Central memory CD8-positive, alpha-beta T cell (primary cell): ENCODE results near the gene CLPSL1.

Source experiments
- ATAC-seq: fragments of 150-1000 bp; cut with Tn5 transposase; replicated peaks from 2 replicates; pipeline ENCODE4 v1.10.0; 2022; ENCODE audit warnings: mild to moderate bottlenecking, moderate FRiP score, moderate number of reproducible peaks; ENCODE audit not compliant: poor library complexity, severe bottlenecking; ENCODE audit errors: extremely low read depth
- DNase-seq, 2 donors: peaks; one replicate each; pipeline ENCODE4 v3.0.0; 2021; ENCODE audit warnings: low spot score in 2 of 2
- H3K27ac Mint-ChIP-seq: one replicate; pipeline ENCODE4 v1.8.0; 2022; ENCODE audit warnings: low read depth, mild to moderate bottlenecking, moderate library complexity, mixed read lengths
- H3K27me3 Mint-ChIP-seq: one replicate; pipeline ENCODE4 v1.8.0; 2022; ENCODE audit warnings: mixed read lengths
- H3K36me3 Mint-ChIP-seq: one replicate; pipeline ENCODE4 v1.8.0; 2022; ENCODE audit warnings: mild to moderate bottlenecking, moderate library complexity, mixed read lengths; ENCODE audit not compliant: insufficient read depth
- H3K4me1 Mint-ChIP-seq: one replicate; pipeline ENCODE4 v1.8.0; 2022; ENCODE audit warnings: mixed read lengths
- H3K4me3 Mint-ChIP-seq: one replicate; pipeline ENCODE4 v1.8.0; 2022; ENCODE audit warnings: mild to moderate bottlenecking, moderate library complexity, mixed read lengths
- H3K9me3 Mint-ChIP-seq: one replicate; pipeline ENCODE4 v1.8.0; 2022; ENCODE audit warnings: mixed read lengths

Gene CLPSL1

DNA sequence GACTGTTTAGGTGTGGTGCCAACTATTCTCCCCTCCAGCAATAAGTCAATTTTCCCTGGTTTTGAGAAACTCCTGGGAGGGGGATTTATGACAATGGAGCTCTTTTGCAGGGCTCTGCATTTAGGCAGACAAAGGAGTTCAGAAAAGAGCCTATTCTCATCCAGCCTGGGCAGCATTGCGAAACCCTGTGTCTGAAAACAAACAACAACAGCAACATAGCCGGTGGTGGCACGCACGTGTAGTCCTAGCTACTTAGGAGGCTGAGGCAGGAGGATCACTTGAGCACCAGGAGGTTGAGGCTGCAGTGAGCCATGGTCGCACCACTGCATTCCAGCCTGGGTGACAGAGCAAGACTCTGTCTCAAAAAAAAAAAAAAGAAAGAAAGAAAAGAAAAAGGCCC, 9.9 kb downstream of the CLPSL1 start:
- H3K36me3 Mint-ChIP-seq: no peaks in the 10 kb centered on the region
- DNase-seq (no peak), ATAC-seq (no peak)
- no peaks in the 10 kb centered on the region for H3K9me3 Mint-ChIP-seq
- H3K27me3 Mint-ChIP-seq: peaks cover 54% of the 10 kb centered on the region
- H3K27ac Mint-ChIP-seq: no peak overlapping the region
- no peak overlapping the region for H3K4me3 Mint-ChIP-seq
- H3K4me1 Mint-ChIP-seq: no peaks in the 10 kb centered on the region

DNA sequence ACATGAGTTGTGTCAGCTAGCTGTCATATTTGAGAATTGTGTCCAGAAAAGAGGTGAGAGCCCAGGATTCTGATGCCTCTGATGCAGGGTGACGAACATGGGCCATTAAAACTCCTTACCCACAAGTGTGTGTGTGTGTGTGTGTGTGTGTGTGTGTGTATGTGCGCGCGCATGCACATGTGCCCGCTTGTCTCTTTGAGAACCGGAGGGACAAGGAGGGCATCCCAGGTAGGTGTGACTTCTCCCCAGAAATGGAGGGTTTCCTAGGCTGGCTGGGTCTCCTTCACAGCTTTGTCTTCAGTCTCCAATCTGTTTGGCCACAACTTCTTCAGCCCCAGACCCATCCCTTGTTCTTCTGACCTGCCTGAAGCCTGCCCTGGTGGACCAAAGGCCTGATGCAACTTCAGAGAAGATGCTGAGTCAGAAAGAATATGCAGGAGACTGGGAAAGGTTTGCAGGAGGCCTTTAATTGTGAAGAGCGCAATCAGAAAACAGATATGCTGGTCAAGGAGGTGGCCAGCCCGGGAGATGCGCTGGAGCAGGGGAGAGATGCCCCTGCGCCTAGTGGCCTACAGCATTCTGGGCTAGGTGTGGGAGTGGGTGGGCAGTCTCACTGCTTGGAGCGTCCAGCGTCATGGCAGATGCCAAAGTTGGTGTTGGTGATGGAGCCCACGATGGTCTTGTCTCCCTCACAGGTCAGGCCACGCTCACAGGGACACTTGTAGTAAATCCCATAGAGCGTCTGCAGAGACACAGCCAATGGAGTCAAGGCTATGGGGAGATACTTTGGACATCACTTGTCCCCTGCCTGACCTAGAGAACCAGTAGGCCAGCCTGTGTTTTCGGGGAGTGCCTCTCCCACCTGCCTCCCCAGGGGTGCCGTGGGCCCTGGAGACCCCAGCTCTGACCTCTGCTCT, 14.0 kb downstream of the CLPSL1 start:
- H3K36me3 Mint-ChIP-seq: no peaks in the 10 kb centered on the region
- H3K4me1 Mint-ChIP-seq: no peaks in the 10 kb centered on the region
- no peaks in the 10 kb centered on the region for H3K9me3 Mint-ChIP-seq
- peaks cover 23% of the 10 kb centered on the region for H3K27me3 Mint-ChIP-seq
- H3K4me3 Mint-ChIP-seq: no peak overlapping the region
- ATAC-seq: no peak
- H3K27ac Mint-ChIP-seq: no peak overlapping the region
- no peak for DNase-seq

DNA sequence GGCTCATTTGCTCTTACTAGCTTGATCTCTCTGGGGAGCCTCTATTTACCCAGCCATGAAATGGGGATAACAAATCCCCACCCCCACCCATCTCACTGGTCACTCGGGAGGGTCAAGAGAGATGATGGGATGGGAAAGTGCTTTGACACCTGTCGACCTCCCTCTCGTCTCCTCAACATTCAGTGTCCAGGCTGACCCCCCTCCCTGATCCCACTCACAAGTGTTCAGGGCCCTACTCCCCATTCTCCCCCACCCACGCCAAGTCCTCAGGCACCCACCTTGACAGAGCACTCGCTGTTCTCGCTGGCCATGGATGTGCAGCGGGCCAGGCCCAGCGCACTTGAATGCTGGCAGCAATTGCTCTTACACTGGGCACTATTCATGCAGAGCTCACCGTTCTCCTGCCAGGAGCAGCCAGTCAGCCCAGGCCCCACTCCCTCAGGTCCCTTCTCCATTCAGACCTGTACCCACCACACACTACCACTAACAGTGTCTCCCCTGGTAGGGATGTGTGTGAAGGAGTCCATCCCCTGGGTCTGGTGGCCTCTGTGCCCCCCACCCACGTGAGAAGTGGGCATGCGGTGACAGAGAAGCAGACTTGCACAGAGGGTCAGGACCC, 14.7 kb downstream of the CLPSL1 start:
- Mint-ChIP-seq H3K4me1 (no peaks in the 10 kb centered on the region), H3K27ac (no peak overlapping the region), H3K4me3 (no peak overlapping the region), H3K36me3 (no peaks in the 10 kb centered on the region), H3K9me3 (no peaks in the 10 kb centered on the region), H3K27me3 (peaks cover 16% of the 10 kb centered on the region)
- no peak for ATAC-seq
- no peak for DNase-seq

- Mint-ChIP-seq H3K27ac (no peak overlapping the region), H3K4me1 (no peaks in the 10 kb centered on the region)
- no peak for DNase-seq
These were observed 15.4 kb downstream of the CLPSL1 start for GRCh38 chr6:35796236-35796635.

DNA sequence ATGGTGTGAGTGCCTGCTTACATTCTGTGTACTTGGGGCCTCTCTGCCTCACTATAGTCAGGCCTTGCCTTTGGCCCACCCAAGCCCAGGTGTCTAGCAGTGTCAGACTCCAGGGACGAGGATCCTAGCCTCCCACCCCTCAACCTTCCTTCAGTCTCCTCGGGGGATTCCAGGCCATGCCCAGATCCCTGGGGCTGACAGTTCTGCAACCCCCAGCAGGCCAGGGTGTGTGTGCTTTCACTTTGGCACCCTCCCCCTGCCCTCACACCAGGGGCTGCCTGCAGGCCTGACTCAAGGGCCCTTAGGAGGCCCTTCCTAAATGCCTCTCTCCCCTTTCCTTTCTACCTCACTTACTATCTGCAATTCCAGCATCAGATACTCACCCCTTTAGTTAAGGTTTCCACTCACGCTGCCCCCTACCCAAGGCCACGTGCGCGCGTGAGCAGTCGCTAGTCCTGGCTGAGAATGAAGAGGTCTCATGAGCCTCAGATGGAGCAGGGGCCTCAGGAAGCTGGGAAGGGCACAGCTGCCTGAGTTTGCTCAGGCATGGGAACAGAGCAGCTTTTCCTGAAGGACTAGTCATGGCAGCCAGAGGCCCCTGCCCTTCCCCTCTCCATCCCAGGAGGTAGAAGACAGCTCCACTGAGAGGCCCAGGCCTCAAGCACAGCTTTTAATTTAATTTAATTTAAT, 17.2 kb downstream of the CLPSL1 start:
- DNase-seq: no peak

More at GRCh38 chr6:35796236-35796635, 15.4 kb downstream of the CLPSL1 start:
- H3K27me3 Mint-ChIP-seq: peaks cover 11% of the 10 kb centered on the region
- H3K4me3 Mint-ChIP-seq: no peak overlapping the region
- H3K9me3 Mint-ChIP-seq: no peaks in the 10 kb centered on the region
- no peak for ATAC-seq
- no peaks in the 10 kb centered on the region for H3K36me3 Mint-ChIP-seq

GRCh38 chr6:35798706-35799105, 17.9 kb downstream of the CLPSL1 start:
- H3K4me1 Mint-ChIP-seq: no peaks in the 10 kb centered on the region
- no peaks in the 10 kb centered on the region for H3K9me3 Mint-ChIP-seq
- DNase-seq (no peak), ATAC-seq (no peak)
- H3K27ac Mint-ChIP-seq: no peak overlapping the region
- peaks cover 11% of the 10 kb centered on the region for H3K27me3 Mint-ChIP-seq
- H3K4me3 Mint-ChIP-seq: no peak overlapping the region
- H3K36me3 Mint-ChIP-seq: no peaks in the 10 kb centered on the region

More for the DNA sequence above, 17.2 kb downstream of the CLPSL1 start:
- Mint-ChIP-seq H3K36me3 (no peaks in the 10 kb centered on the region), H3K4me1 (no peaks in the 10 kb centered on the region), H3K27me3 (peaks cover 11% of the 10 kb centered on the region), H3K4me3 (no peak overlapping the region), H3K9me3 (no peaks in the 10 kb centered on the region), H3K27ac (no peak overlapping the region)
- no peak for ATAC-seq

DNA sequence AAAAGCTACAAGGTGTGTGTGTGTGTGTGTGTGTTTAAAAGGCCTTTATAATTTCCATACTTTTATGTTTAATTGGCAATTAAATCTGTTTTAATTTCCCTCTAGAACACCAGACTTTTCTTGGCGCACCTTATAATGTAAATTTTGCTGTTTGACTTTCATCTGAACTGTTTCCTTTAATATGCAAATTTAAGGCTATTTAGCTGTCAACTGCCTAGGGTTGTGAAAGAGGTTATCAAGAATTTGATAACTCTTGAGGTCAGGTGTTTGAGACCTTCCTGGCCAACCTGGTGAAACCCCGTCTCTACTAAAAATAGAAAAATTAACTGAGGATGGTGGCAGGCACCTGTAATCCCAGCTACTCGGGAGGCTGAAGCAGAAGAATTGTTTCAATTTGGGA, 20.3 kb downstream of the CLPSL1 start:
- Mint-ChIP-seq H3K27me3 (peaks cover 23% of the 10 kb centered on the region), H3K4me1 (peaks cover 5% of the 10 kb centered on the region), H3K9me3 (no peaks in the 10 kb centered on the region), H3K27ac (no peak overlapping the region), H3K4me3 (no peak overlapping the region), H3K36me3 (no peaks in the 10 kb centered on the region)
- ATAC-seq: no peak
- no peak for DNase-seq

DNA sequence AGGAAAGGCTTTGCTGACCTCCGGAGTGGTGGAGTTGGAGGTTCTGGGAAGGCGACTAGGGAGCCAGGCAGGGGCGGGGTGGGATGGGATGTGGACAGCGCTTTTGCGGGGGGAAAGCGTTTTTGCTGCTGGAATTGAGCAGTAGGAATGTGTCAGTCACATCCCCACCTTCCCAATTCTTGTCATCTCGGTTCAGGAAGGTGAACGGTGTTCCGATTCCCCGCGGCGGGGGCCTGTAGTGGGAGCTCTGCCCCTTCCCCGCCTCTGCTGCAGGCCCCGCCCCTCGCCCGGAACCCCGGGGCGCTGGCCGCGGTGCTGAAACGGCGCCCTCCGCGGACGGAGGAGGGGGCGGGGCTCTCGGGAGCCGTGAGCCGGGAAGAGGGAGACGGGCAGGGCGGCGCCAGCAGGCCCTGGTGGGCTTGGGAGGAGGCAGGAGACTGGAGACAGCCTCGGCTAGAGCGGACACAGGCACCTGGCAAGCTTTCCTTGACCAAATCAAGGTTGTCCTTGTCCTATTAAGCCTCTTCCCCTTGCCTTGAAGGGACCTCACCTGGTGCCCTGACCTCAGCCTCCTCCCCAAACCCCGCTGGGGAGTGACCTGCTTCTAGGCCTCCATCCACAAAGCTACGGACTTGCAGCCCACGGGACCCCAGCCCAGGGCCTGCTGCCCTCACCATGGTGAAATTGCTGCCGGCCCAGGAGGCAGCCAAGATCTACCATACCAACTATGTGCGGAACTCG, 24.3 kb downstream of the CLPSL1 start, which contains the start of gene LHFPL5:
Gene LHFPL5 (plus strand): TSS at position 357 of the 741 bp plus-strand sequence. CDS start 319 bp downstream, at position 676.
- Mint-ChIP-seq H3K4me3 (no peak within 1 kb of the TSS), H3K4me1 (peaks cover 5% of the 10 kb centered on the region), H3K27ac (no peak within 1 kb of the TSS), H3K9me3 (no peaks in the 10 kb centered on the region), H3K27me3 (peaks cover 46% of the 10 kb centered on the region), H3K36me3 (no peaks in the 10 kb centered on the region)
- ATAC-seq (no peak), DNase-seq (peak in 1 of 2 donors; percentile 24)

GRCh38 chr6:35808688-35809087, 27.9 kb downstream of the CLPSL1 start:
- Mint-ChIP-seq H3K4me1 (peaks cover 14% of the 10 kb centered on the region), H3K9me3 (no peaks in the 10 kb centered on the region), H3K27ac (no peak overlapping the region), H3K36me3 (no peaks in the 10 kb centered on the region), H3K27me3 (peaks cover 54% of the 10 kb centered on the region), H3K4me3 (no peak overlapping the region)
- ATAC-seq: no peak
- no peak for DNase-seq

DNA sequence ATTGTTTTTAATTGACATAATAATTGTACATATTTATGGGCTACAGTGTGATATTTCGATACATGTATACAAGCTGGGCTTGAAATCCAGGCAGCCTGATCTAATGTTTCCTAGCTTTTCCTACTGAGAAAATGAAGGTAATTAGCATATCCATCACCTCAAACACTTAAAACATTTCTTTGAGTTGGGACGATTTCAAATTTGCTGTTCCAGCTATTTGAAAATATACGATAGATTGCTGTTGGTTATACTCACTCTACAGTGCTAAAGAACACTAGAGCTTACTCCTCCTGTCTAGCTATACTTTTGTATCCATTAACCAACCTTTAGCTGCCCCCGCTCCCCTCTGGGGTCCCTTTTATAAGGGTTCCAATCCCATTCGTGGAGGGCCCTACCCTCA, 29.0 kb downstream of the CLPSL1 start:
- H3K4me1 Mint-ChIP-seq: peaks cover 11% of the 10 kb centered on the region
- H3K9me3 Mint-ChIP-seq: no peaks in the 10 kb centered on the region
- no peak overlapping the region for H3K27ac Mint-ChIP-seq
- H3K4me3 Mint-ChIP-seq: no peak overlapping the region
- H3K36me3 Mint-ChIP-seq: no peaks in the 10 kb centered on the region
- ATAC-seq (no peak), DNase-seq (no peak)
- peaks cover 49% of the 10 kb centered on the region for H3K27me3 Mint-ChIP-seq

GRCh38 chr6:35810971-35811698, 30.3 kb downstream of the CLPSL1 start:
- Mint-ChIP-seq H3K36me3 (no peaks in the 10 kb centered on the region), H3K27ac (peak overlapping the region; percentile 38), H3K27me3 (peaks cover 36% of the 10 kb centered on the region), H3K4me1 (peaks cover 9% of the 10 kb centered on the region), H3K9me3 (no peaks in the 10 kb centered on the region), H3K4me3 (no peak overlapping the region)
- no peak for DNase-seq
- ATAC-seq: no peak

DNA sequence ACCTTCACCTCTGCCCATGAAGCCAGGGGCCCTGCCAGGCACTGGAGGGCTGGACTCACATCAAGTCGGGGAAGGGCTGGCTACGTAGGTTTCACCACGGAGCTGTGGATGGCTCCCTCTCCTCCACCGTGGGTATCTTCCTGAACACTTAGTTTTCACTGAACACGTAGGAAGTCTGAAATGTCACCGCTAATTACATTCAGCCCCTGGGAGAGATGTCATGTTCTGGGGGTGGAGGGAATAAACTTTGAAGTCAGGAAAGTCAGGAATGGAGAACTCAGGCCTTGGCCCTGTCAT, 30.8 kb downstream of the CLPSL1 start:
- Mint-ChIP-seq H3K9me3 (no peaks in the 10 kb centered on the region), H3K4me1 (peaks cover 9% of the 10 kb centered on the region), H3K27ac (peak overlapping the region; percentile 38), H3K27me3 (peaks cover 31% of the 10 kb centered on the region), H3K4me3 (no peak overlapping the region), H3K36me3 (no peaks in the 10 kb centered on the region)
- ATAC-seq: no peak
- no peak for DNase-seq
